NCI-H345 treated with DMSO at 0.1 percent for 48 hours (cell line): Measurements from ENCODE around the gene CHKB.
"Not testable (repeated sequence)": the region's sequence is repeated elsewhere in the genome, so short reads cannot be mapped to it uniquely, and the experiment has no call there.

Source experiments
- DNase-seq: peaks from one replicate; lab custom pipeline; 2025; ENCODE audit not compliant: unreplicated experiment; lab: John Stamatoyannopoulos, UW

Gene CHKB

DNA sequence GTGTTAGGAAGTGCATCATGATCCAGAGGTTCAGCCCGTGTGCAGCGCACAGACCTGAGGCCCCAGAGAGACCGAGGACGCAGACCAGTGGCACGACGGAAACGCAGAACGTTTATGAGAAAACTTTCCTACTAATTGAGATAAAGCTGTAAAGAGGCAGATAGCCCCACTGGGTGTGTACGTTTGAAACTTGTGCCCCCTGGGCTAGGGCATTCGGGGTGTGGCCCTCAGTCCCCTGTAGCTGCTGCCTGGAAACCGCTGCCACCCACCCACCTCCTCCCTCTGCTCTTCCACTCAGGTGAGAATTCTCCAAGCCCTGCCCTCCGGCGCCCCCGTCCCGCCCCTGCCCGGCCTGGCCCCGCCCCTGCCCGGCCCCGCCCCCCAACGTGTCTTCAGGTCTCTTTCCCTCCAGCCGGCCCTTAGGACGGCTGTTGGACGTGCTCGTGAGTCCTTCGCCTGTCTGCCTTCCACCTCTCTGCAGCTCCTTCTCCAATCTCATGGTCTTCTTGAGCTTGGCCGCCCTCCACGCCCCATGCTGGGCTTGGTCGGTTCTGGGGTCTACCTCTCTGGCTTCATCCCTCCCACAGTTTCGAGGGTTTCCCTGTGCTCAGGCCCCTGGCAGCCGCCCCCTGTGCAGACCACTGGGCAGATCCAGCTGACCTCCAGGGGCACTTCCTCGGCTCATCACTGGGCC, 30.0 kb upstream of the CHKB start:
- no peak for DNase-seq

DNA sequence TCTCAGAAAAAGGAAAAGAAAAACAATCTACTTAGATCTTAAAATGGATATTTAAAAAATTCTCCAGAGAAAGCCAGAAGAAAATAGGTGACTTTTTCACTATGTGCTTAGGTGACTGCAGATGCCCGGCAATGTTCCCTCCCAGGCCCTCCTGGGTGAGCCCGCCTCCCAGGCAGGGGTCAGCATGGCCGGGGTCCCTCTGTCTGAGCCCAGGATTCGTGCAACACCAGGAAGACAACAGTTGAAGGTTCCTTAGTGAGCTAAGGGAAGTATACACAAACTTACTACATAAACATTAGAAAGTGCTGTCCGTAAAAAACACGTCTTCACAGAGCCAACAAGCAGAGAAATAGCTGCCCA, 29.5 kb upstream of the CHKB start:
- no peak for DNase-seq

DNA sequence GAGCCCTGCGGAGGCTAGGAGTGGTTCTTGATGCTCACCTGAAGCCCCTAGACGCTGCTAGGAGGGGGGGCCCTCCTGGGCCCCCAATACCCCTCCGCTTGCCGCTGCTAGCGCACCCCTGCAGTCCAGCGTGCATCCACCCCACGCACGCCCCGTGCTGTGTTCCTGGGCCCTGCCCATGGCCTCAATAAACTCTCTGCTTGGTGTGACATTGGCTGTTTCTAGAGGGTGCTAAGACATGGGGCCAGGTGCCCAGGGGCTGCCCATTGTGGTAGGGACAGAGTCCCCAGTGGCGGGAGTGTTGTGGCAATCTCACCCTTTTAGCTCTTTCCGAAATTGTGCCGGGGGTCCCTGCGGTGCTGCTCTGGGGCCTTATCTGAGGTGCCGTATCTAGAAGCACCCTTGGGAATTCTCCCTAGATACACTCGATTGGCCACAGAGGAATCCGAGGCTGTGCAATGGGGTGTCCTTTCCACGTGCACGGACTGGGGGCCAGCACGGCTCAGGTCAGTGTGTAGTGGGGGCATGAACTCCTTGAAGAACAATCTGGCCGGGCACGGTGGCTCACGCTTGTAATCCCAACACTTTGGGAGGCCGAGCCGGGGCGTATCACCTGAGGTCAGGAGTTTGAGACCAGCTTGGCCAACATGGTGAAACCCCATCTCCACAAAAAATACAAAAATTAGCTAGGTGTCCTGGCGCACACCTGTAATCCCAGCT, 28.9 kb upstream of the CHKB start:
- no peak for DNase-seq

DNA sequence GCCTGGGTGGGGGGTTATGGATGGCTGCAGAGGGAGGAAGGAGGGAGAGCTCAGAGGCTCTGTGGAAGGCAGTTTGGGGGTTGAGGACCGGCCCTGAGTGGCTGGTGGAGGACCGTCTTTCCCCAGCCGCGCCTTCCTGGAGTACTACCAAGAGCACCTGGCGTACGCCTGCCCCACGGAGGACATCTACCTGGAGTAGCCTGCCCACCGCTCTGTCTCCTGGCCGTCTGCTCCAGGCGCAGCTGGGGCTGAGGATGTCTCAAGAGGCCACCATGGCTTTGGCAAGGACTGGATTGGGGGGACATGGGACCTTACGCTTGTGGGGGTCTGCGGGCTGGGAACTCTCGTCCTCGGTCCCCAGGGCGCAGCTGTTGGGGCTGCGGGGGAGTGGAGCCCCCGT, 27.9 kb upstream of the CHKB start:
- DNase-seq = no peak

DNA sequence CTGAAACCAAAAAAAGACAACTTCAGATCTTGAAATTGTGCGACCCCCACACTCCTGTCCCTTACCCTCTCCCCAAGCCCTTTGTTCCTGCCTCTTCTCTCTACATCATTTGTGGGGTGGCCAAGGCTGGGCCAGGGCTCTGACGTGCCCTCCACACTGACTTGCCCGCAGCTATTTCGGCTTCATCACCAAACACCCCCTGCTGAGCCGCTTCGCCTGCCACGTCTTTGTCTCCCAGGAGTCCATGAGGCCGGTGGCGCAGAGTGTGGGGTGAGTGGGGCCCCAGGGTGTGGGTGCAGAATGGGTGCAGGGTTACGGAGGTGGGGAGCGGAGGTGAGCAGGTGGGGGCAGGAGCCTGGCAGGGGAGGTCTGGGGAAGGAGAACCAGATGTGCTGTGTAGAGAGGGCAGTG, 27.4 kb upstream of the CHKB start:
- no peak for DNase-seq

DNA sequence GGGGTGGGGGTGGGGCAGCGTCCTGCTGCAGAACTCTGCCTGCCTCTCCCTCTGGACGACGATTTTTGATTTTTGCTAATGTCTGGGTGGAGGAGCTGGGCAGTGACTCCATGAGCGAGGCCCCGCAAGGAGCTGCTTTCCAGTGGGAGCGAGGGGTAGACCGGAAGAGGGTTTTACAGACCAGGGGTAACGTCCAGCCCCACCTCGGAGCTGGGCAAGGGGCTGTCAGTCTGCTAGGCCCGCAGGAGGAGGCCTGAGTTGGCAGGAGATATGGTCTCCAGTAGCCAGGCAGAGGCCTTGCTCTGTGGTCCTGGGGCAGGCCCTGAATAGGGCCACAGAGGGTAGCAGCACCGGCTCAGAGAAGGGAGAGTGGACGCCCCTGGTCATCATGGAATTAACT, 26.9 kb upstream of the CHKB start:
- no peak for DNase-seq

DNA sequence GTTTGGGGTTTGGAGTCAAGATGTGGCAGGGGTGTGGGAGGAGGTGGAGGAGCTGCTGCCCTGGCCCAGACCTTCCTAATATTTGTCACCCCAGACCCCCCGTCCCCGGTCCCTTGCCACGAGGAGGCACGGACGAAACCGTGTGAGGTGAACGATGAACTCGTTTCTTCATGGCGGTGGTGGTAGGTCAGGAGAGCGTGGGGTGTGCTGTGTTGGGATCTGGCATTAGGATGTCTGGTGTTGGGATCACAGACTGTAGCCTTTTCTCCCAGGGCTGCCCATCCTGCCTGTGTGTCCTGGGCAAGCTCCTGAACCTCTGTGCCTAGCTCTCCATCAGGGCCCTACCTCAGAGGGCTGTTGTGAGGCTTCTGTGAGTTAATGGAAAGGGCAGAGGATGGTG, 26.3 kb upstream of the CHKB start:
- no peak for DNase-seq

DNA sequence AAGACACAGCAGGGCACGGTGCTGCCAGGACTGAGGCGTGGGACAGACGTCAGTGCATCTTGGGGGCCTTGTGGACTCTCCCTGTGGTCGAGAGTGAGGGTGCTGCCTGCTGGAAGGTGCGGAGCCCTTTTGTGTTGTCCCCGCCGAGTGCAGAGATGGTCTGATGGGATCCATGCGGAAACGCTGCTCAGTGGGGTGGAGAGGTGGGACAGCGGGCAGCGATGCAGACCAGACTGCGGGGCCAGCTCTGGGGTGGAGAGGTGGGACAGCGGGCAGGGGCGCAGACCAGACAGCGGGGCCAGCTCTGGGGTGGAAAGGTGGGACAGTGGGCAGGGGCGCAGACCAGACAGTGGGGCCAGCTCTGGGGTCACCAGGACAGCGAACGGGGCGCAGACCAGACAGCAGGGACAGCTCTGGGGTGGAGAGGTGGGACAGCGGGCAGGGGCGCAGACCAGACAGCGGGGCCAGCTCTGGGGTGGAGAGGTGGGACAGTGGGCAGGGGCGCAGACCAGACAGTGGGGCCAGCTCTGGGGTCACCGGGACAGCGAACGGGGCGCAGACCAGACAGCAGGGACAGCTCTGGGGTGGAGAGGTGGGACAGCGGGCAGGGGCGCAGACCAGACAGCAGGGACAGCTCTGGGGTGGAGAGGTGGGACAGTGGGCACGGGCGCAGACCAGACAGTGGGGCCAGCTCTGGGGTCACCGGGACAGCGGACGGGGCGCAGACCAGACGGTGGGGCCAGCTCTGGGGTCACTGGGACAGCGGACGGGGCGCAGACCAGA, 25.6 kb upstream of the CHKB start:
- not testable (repeated sequence) for DNase-seq

DNA sequence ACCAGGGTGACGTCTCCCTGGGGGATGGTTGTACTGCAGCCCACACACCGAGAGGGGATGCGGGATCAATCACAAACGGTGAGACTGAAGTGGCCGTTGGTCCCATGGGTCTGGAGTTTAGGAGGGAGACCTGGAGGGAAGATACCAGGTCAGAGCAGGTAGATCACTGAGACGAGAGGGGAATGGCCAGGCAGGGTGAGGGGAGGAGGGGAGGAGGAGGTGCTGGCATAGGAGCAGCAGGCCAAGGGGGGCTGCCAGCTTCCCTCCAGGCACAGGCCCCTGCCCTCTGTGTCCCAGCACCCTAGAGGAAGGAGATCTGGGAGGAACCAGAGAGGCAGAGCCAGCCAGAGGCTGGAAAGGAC, 25.0 kb upstream of the CHKB start:
- no peak for DNase-seq

DNA sequence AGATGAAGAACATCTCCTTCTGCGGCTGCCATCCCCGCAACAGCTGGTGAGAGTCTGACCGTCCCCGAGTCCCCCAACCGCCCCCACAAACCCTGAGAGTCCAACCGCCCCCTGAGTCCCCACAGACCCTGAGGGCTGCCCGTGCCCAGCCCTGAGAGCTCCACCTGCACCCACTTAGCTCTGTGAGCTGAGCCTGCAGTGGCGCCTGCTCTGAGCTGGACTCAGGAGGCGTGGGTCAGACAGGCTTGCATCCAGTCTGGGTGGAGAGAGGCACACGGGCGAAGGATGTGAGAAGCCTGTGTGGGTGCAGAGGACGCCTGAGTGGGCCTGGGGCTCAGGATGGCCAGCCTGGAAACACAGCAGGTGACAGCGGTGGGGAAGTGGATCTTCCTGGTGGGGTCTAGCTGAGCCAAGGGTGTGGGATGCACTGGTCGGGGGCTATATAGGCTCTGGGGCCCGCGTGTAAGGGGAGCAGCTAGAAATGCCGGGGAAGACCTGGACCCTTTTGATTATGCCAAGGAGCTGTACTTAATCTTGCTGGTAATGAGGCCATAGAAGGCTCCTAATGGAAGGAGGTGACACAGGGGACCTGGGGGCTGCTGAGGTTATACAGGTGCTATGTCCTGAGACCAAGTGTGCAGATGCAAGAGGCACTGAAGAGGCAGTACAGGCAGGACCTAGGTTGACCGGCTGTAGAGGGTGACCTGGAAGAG, 24.5 kb upstream of the CHKB start:
- no peak for DNase-seq

DNA sequence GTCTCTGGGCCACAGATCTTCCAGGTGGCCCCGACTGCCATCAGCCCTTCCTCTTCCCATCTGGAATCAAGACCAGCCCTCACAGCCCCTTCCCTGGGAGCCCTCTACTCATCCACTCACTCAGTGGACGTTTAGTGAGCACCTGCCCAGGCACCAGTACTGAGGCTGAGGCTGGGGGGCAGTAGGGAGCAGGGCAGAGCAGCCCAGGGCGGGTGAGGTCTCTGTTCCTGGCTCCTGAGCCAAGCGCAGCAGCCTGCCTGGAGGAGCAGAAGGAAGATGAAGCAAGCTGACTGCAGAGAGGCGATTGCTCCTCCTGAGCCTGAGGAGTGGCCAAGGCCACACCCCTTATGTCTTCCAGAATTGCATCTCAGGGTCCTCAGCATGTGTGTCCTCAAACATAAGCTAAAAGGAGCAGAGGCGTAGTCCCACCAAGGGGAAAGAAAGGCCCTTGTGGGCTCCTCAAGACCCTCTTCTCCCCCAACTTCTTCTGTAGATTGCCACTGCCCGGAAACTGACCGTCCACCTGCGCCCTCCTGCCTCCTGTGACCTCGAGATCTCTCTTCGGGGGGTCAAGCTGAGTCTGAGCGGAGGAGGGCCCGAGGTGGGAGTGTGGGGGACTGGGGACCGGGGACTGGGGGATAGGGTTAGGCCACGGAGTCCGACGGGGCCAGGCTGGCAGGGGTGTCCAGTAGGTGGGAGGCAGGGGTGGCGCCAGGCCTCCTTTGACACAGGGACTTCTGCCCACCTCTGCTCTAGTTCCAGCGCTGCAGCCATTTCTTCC, 23.7 kb upstream of the CHKB start:
- no peak for DNase-seq

DNA sequence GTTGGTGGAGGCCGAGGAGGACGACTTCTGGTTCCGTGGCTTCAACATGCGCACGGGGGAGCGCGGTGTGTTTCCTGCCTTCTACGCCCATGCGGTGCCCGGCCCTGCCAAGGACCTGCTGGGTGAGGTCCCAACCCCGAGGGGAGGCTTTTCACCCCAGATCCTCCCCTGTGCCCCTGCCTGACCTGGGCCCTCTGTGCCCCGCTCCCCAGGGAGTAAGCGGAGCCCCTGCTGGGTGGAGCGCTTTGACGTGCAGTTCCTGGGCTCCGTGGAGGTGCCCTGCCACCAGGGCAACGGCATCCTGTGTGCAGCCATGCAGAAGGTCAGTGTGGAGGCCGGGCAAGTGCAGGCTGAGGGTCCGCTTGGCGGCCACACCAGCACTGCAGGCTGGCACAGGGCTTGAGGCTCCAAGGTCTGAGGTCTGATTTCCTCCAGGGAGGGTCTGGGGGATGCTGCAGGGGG, 23.0 kb upstream of the CHKB start:
- no peak for DNase-seq

DNA sequence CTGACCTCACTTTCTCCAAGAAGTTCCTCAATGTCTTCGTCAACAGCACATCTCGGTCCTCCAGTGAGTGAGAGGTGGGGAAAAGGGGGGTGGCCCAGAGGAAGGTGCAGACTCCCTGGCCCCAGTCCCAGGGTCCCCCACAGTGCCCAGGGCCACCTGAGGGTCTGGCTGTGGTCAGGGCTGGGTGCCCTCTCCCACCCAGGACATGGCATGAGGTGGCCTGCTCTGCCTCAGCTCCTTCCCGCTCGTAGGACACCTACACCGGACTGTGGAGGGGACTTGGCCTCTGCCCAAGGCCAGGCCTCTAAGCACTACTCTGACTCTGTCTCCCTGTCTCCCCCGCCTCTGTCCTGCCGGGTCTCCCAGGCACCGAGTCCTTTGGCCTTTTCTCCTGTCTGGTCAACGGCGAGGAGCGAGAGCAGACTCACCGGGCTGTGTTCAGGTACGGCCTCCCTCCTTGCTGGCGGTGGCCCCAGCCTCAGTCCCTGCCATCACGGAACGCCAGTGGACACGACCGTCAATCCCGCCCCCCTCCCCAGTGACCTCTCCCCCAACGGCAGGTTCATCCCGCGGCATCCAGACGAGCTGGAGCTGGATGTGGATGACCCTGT, 22.5 kb upstream of the CHKB start:
- DNase-seq = no peak

DNA sequence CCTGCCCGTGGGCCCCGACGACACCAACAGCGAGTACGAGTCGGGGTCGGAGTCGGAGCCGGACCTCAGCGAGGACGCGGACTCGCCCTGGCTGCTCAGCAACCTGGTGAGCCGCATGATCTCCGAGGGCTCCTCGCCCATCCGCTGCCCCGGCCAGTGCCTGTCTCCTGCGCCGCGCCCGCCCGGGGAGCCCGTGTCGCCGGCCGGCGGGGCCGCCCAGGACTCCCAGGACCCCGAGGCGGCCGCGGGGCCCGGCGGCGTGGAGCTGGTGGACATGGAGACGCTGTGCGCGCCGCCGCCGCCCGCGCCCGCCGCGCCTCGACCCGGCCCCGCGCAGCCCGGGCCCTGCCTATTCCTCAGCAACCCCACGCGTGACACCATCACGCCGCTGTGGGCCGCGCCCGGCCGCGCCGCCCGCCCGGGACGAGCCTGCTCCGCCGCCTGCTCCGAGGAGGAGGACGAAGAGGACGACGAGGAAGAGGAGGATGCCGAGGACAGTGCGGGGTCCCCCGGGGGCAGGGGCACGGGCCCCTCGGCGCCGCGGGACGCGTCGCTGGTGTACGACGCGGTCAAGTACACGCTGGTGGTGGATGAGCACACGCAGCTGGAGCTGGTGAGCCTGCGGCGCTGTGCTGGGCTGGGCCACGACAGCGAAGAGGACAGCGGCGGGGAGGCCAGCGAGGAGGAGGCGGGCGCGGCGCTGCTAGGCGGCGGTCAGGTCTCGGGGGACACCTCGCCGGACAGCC, 21.8 kb upstream of the CHKB start:
- no peak for DNase-seq

DNA sequence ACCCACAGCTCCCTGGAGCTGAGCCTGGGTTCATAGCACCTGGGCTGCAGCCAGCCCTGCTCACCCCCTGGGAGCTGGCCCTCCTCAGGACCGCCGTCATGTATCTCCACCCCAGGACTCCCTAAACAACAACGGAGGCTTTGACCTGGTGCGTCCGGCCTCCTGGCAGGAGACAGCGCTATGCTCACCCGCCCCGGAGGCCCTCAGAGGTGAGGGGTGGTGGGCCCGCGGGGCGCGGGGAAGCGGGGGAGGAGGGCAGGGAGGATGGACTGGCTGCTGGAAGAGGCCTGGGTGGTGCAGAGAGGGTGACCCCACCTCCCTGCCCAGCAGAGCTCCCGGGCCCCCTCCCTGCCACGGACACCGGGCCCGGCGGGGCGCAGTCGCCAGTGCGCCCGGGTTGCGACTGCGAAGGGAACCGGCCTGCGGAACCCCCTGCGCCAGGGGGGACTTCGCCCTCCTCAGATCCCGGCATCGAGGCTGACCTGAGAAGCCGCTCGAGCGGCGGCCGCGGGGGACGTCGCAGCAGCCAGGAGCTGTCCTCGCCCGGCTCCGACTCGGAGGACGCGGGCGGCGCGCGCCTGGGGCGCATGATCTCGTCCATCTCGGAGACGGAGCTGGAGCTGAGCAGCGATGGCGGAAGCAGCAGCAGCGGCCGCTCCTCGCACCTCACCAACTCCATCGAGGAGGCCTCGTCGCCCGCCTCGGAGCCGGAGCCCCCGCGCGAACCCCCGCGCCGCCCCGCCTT, 21.0 kb upstream of the CHKB start:
- DNase-seq = no peak

DNA sequence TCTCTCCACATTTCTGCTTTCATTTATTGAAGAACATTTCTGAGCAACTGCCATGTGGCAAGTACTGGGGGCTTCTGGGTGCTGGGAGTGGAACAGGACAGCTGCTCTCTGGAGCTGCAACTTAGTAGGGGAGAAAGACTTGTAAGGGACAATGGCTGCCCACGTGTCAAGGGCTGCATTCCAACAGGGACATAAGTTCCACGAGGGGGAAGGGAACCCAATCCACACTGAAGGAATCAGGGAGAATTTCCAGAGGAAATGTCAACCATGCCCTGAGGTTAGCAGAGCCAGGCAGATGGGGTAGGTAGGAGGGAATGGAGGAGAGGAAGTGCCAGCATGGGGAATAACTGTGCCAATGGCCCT, 19.7 kb upstream of the CHKB start:
- no peak for DNase-seq

DNA sequence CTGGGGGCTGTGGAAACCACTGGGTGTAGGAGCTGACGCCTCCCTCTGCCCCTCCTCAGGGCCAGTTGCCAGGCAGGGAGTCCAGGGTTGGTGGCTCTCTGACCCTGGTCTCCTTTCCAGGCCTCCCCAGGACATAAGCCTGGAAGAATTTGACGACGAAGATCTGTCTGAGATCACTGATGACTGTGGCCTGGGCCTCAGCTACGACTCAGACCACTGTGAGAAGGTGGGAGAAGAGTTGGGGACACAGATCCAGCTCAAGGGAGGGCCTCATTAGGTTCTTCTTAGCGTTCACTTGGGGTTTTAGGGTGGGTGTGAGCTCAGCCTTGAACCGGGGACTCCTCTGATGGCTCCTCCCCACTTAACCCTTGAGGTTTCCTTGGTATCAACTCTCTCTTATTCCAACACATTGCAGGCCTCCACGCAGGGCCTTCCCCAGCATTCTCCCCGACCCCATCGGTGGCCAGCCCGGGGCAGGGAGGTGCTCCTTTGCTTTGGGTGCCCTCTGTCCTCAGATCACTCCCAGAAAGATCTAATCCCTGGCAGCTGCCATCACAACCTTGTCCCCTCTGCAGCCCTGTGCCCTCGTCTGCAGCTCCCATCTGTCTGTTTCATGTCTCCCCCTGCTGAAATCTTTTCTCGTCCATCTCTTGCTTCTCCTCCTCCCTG, 19.2 kb upstream of the CHKB start:
- no peak for DNase-seq

DNA sequence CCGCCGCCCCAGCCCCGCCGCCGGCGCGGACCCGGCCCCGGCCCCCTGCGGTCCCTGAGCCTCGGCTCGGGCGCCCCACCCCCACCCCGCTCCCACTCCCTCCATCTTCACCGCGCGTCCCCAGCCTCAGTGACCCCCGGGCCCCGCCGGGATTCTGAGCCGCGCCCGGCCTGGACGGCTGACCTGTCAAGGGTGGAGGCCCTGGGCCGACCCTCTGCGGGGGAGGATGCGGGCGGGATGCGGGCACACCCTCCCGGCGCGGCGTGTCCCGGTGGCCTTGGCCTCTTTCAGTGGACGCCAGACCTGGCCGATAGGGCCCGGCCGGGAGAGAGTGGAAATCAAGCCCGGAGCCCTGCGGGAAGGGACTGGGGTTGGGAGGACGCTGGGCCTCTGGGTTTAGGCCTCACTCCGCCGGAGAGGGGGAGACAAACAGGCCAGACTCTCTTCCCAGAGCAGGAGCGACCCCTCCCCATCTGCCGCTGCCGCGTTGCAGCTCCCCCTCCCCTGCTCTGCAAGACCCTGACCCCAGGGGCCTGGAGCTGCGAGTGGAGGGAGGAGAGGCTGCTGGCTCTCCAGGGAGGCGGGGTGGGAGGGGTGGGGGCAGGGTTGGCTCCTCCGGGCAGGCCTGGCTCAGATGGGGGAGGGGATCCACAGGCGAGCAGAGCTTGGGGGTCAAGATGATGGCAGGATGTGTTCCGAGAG, 18.5 kb upstream of the CHKB start:
- no peak for DNase-seq
